PFSK-1 (cell line): ENCODE measurements around the gene GPR132.

Experiments
- FOXP2 ChIP-seq: optimal IDR thresholded peaks from 2 replicates; pipeline ENCODE3; 2011; ENCODE audit warnings: borderline replicate concordance, control low read depth, inconsistent platforms; ENCODE audit not compliant: insufficient read depth; ENCODE audit errors: extremely low read length, extremely low read depth
- POLR2AphosphoS5 ChIP-seq: IDR thresholded peaks from 2 replicates; pipeline ENCODE4 v1.6.1; 2012; ENCODE audit warnings: low read depth, mild to moderate bottlenecking, control low read depth, low read length, moderate library complexity
- SIN3A ChIP-seq: IDR thresholded peaks from 2 replicates; pipeline ENCODE4 v1.6.1; 2012; ENCODE audit warnings: mild to moderate bottlenecking, low read length, moderate library complexity, borderline replicate concordance; ENCODE audit not compliant: insufficient read depth
- TAF1 ChIP-seq: IDR thresholded peaks from 2 replicates; pipeline ENCODE4 v1.6.1; 2012; ENCODE audit warnings: low read length, control low read depth, borderline replicate concordance; ENCODE audit not compliant: insufficient read depth
- TF ChIP-seq, protein P1 (sequence below), 2 experiments: IDR thresholded peaks; 2 replicates each; pipeline versions ENCODE4 v1.6.1 to v1.8.0; 2011 to 2012; ENCODE audit warnings: low read depth in 2 of 2, low read length in 2 of 2, control low read depth in 1 of 2, inconsistent platforms in 1 of 2, mild to moderate bottlenecking in 1 of 2, moderate library complexity in 1 of 2; ENCODE audit not compliant: insufficient read depth in 1 of 2

GPR132 gene

DNA sequence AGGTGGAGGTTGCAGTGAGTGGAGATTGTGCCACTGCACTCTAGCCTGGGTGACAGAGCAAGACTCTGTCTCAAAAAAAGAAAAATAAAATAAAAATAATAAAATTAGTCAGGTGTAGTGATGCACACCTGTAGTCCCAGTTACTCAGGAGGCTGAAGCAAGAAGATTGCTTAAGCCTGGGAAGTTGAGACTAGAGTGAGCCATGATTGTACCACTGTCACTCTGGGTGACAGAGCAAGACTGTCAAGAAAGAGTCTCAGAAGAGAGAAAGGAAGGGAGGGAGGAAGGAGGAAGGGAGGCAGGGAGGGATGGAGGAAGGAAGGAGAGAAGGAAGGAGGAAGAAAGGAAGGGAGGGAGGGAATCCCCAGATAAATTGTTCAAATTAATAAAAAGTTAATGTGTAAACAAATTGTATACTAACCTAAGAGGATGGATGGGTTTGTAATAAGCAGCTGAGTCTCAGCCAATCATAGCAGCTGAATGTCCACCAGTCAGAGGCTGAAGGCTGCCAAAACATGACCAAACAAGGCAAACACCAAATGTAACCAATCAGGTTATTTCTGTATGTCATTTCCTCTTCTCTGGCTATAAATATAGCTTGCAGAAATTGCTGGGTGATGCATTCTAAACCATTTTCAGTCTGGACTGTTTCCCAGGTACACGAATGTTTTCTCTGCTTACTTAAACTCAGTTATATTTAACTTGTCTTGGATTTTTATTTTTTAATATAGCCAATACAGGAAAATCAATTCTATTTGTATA lies 38.2 kb downstream of the GPR132 start:
- TF ChIP-seq FOXP2 = no peak
- TF ChIP-seq SIN3A = no peak
- TF ChIP-seq, protein P1, sequence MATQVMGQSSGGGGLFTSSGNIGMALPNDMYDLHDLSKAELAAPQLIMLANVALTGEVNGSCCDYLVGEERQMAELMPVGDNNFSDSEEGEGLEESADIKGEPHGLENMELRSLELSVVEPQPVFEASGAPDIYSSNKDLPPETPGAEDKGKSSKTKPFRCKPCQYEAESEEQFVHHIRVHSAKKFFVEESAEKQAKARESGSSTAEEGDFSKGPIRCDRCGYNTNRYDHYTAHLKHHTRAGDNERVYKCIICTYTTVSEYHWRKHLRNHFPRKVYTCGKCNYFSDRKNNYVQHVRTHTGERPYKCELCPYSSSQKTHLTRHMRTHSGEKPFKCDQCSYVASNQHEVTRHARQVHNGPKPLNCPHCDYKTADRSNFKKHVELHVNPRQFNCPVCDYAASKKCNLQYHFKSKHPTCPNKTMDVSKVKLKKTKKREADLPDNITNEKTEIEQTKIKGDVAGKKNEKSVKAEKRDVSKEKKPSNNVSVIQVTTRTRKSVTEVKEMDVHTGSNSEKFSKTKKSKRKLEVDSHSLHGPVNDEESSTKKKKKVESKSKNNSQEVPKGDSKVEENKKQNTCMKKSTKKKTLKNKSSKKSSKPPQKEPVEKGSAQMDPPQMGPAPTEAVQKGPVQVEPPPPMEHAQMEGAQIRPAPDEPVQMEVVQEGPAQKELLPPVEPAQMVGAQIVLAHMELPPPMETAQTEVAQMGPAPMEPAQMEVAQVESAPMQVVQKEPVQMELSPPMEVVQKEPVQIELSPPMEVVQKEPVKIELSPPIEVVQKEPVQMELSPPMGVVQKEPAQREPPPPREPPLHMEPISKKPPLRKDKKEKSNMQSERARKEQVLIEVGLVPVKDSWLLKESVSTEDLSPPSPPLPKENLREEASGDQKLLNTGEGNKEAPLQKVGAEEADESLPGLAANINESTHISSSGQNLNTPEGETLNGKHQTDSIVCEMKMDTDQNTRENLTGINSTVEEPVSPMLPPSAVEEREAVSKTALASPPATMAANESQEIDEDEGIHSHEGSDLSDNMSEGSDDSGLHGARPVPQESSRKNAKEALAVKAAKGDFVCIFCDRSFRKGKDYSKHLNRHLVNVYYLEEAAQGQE (IDR thresholded peaks at IDR 0.05; ENCODE audit: insufficient read depth in 1 of 2, low read depth in 2 of 2, low read length in 2 of 2) = no peak
- no peak for TF ChIP-seq POLR2AphosphoS5
- no peak for TF ChIP-seq TAF1

DNA sequence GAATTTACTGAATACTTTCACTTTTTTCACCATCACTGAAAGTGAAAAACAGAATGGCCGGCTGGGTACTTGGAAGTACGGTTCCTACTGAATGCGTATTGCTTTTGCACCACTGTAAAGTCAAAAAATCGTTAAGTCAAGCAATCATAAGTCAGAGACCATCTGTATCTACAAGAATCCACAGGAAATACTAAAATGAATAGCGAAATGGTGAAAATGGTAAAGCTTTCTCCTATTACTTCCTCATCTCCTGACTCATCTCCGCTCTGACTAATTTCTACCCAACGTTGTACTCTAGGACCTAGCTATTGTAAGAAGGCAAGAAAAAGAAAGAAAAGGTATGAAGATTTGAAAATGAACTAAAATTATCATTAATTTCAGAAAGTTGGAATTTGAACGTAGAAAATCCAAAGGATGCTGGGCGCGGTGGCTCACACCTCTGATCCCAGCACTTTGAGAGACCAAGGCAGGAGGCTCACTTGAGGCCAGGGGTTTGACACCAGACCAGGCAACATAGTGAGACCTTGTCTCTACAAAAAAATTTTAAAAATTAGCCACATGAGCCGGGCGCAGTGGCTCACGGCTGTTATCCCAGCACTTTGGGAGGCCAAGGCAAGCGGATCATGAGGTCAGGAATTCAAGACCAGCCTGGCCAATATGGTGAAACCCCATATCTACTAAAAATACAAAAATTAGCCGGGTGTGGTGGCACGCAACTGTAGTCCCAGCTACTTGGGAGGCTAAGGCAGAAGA lies 39.0 kb downstream of the GPR132 start:
- TF ChIP-seq FOXP2 (no peak), SIN3A (no peak), TAF1 (no peak), POLR2AphosphoS5 (no peak)
- TF ChIP-seq, protein P1 (IDR thresholded peaks at IDR 0.05; ENCODE audit: insufficient read depth in 1 of 2, low read depth in 2 of 2, low read length in 2 of 2) = no peak

DNA sequence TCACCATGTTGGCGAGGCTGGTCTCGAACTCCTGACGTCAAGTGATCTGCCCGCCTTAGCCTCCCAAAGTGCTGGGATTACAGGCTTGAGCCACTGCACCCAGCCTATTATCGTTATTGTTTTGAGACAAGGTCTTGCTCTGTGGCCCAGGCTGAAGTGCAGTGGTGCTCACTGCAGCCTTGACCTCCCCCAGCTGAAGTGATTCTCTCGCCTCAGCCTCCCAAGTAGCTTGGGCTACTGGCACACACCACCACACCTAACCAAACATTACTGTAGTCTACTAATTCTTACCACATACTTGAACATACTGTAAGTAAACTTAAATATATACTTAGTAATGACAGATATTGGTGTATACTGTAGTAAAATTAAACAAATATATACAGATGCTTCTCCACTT lies 39.8 kb downstream of the GPR132 start:
- TF ChIP-seq SIN3A (no peak), TAF1 (no peak), POLR2AphosphoS5 (no peak), FOXP2 (no peak)

DNA sequence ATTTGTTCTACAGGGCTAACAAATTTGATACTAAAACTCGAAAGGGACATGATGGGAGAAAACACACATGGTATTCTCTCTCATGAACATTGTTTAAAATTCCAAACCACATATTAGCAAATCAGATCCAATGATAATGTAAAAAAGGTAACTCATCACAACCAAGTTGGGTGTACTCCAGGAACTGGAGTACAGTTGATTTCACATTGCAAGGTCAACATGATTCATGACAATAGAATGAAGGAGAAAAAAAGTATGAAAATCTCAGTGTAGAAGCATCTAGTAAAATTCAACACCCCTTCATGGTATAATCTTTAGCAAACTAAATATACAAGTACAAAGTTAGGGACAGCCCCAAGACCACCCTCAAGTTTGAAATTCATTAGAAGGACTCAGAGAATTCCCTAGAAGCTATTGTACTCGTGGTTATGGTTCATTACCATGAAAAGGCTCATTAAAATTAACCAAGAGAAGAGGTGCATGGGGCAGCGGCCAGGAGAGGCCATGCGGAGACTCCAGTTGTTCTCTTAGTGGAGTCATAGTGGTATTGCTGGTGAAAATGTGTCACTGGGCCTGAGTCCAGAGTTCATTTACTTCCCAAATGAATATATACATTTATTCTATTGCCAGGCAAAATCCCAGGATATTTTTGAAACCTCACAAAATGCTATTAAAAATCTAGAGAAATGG lies 41.3 kb downstream of the GPR132 start:
- TF ChIP-seq FOXP2 (no peak), SIN3A (no peak), TAF1 (no peak), POLR2AphosphoS5 (no peak)
- TF ChIP-seq, protein P1 (IDR thresholded peaks at IDR 0.05; ENCODE audit: insufficient read depth in 1 of 2, low read depth in 2 of 2, low read length in 2 of 2) = no peak

DNA sequence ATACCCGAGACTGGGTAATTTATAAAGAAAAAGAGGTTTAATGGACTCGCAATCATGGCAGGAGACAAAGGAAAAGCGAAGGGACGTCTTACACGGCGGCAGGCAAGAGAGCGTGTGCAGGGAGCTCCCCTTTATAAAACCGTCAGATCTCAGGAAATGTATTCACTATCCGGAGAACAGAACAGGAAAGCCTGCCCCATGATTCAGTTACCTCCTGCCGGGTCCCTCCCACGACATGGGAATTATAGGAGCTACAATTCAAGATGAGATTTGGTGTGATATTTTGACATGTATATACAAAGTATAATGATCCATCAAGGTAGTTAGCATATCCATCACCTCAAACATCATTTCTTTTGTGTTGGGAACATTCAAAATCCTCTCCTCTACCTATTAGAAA lies 42.1 kb downstream of the GPR132 start:
- no peak for TF ChIP-seq FOXP2
- no peak for TF ChIP-seq SIN3A
- TF ChIP-seq POLR2AphosphoS5 = no peak
- TF ChIP-seq, protein P1 (IDR thresholded peaks at IDR 0.05; ENCODE audit: insufficient read depth in 1 of 2, low read depth in 2 of 2, low read length in 2 of 2) = no peak
- no peak for TF ChIP-seq TAF1
